ENCODE data around the gene RASGRP4. TPM values are rescaled to one million over a fixed set of nuclear protein-coding genes. Genes with fewer than 3 reads are reported as not detected.

RASGRP4 gene
- total RNA-seq, 1 donor from 2014 or later: 1.7 TPM

DNA sequence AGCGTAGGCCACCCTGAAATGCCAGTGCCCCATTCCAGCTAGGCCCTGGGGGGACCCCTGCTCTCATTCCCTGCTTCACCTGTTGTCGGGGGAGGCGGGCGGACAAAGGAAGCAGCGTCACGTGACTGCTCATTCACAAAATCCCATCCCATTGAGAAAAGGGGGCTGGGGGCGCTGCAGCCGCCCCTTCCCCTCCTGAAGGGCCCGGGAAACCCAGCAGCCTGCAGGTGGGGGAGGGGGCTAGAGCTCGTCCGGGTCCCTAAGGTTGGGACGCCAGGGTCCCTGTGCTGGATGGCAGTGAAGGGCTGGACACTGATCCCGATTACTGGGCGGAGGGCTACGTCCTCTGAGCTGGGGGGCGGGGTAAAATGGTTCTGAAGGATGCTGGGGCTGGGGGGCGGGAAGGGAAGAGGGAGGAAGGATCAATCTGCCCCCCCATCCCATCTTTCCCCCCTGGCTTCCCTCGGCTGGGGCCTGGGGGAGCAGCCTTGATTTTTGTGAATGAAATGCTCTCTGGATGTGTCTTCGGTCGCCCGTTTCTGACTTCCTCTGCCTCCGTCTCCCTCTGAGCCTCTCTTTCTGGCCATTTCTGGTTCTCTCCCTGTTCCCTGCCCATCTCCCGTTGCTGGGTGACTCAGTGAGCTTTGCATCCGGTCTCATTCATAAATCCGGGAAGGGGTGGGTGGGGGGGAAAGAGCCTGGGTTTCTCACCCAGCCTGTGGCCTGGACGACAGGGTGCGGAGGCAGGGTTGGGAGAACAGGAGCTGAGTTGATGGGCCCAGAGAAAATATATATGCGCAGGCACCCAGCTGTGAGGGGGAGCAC is 36.7 kb downstream of the RASGRP4 start:
- DNase-seq (ENCODE audit: low spot score): no peak

- DNase-seq (ENCODE audit: low spot score): no peak
Measured at GRCh38 chr19:38388349-38389100, 37.5 kb downstream of the RASGRP4 start, which contains the start of gene SPRED3. Gene SPRED3, plus strand, starts transcription at chr19:38388697. Its CDS starts 1,606 bp downstream, at chr19:38390303.

GRCh38 chr19:38387550-38388348 is 38.3 kb downstream of the RASGRP4 start, which contains the start of gene GGN:
Gene GGN, minus strand, starts transcription at chr19:38388034. Its CDS starts 773 bp downstream, at chr19:38387261.
- DNase-seq (ENCODE audit: low spot score): peak; percentile 89

GRCh38 chr19:38386971-38387549 is 39.0 kb downstream of the RASGRP4 start:
- no peak for DNase-seq (ENCODE audit: low spot score)

DNA sequence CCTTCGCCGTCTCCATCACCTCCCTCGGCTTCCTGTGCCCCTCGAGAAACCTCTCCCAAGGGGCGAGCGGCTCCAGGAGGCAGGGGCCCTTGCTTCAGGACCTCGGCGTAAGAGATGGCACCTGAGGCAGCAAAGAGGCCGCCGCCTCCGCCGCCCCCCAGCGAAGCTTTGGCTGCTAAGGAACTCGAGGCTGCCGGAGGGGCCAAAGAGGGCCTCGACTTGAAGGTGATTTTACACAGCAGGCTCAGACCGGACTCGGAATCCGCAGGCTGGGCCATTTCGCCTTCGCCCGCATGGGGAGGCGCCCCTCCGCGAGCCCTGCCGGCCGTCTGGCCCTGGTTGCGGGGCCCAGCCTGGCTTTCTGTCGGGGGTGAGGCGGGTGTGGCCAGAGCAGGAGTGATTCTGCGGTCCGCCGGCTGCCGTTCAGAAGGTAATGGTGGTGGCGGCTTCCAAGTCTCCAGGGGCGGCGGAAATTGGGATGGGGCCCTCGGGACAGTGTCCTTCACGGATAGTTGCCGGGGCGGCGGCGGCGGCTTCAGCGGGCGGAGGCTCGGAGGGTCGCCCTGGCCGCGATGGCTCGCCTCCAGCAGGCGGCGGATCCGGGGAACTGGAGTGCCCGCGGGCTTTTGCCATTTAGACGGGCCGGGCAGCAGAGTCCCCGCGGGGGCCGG is 39.6 kb downstream of the RASGRP4 start:
- DNase-seq (ENCODE audit: low spot score): no peak

DNA sequence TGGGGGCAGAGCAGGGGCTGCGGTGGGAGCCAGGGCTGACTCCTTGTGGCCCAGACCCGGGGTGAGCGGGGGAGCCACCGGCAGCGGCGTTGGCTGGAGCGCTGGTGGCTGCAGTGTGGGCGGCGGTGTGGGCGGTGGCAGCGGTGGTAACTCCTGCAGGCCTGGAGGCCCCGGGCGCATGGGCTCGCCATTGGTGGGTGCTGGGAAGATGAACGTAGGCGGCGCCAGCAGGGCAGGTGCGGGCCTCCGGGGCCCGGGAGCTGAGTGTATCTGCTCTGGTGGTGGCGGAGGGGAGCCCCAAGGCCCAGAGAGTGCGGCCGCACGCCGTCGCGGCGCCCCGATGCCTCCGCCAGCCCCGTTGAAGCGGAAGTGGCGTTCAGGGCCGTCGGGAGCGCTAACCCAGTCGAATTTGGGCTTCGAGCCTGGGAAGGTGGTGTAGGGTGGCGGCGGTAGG is 40.2 kb downstream of the RASGRP4 start:
- no peak for DNase-seq (ENCODE audit: low spot score)

GRCh38 chr19:38385057-38385803 is 40.8 kb downstream of the RASGRP4 start:
- DNase-seq (ENCODE audit: low spot score): no peak

GRCh38 chr19:38384209-38385027 is 41.6 kb downstream of the RASGRP4 start:
- no peak for DNase-seq (ENCODE audit: low spot score)

GRCh38 chr19:38383743-38384142 is 42.3 kb downstream of the RASGRP4 start:
- no peak for DNase-seq (ENCODE audit: low spot score)

DNA sequence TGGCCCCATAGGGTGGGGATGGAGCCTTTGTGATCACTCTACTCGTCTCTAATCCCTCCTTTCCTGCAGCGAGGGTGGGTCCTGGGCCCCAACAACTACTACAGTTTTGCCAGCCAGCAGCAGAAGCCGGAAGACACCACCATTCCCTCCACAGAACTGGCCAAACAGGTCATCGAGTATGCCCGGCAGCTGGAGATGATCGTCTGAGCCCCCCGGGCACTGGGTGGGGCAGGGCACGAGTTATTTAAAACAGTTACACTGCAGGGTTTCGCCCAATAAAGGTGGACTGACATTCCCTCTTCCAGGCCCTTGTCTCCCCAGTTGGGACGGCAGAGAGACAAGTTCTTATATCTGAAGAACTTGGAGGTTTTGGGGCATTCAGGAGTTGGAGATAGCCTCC is 42.8 kb downstream of the RASGRP4 start:
- no peak for DNase-seq (ENCODE audit: low spot score)

DNA sequence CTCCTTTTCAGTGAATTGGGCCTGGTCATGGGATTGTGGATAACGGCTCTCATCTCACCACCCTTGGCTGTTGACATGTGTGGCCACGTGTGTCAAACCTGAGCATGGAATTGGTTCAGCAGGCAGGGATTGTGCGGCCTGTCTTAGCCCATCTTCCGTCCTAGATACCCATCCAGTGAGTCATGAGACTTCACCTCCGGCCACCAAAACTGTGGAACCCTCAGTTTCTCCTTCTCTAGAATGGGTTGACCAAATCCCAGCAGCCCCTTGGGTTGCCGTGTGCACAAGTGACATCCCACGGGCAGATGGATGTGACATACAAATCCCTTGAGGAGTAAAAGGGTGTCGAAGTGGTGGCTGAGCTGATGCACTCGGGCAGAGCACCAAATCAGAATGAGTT is 44.9 kb downstream of the RASGRP4 start:
- DNase-seq (ENCODE audit: low spot score): no peak

DNA sequence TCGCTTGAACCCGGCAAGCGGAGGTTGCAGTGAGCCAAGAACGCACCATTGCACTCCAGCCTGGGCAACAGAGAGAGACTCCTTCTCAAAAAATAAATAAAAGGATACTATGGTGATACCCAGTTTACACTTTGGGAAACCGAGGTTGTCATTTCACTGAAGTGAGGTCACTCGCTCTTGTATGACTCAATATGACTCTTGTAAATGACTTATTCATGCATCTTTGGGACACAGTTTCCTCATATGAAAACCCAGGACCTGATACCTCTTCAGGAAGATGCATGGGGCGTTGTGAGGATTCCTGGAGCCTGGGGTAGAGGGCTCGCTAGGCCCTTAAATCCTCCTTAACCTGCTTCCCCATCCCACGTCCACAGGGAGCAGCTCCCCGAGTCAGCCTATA is 47.2 kb downstream of the RASGRP4 start:
- DNase-seq (ENCODE audit: low spot score): no peak

GRCh38 chr19:38377052-38377451 is 49.0 kb downstream of the RASGRP4 start:
- DNase-seq (ENCODE audit: low spot score): no peak

- no peak for DNase-seq (ENCODE audit: low spot score)
Measured at GRCh38 chr19:38376576-38376975, 49.4 kb downstream of the RASGRP4 start.

DNA sequence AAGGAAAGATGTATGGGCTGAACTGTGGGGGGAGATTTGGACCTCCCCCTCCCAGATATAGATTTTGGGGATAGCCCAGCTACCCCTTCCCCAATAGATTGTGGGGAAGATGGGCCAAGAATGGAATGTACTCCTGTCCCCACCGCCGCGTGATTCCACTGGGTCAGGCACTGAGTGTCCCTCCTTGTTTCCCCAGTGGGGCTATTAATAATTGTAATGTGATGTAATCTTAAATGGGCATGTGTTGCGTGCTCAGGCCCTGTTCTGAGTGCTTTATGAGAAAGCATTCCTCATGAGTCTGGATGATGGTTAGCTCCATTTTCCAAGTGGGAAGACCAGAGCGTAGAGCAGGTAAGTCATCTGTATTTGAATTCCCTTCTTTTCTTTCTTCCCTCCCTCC is 50.3 kb downstream of the RASGRP4 start:
- DNase-seq (ENCODE audit: low spot score): no peak

- no peak for DNase-seq (ENCODE audit: low spot score)
Measured at GRCh38 chr19:38375098-38375493, 50.9 kb downstream of the RASGRP4 start.

DNA sequence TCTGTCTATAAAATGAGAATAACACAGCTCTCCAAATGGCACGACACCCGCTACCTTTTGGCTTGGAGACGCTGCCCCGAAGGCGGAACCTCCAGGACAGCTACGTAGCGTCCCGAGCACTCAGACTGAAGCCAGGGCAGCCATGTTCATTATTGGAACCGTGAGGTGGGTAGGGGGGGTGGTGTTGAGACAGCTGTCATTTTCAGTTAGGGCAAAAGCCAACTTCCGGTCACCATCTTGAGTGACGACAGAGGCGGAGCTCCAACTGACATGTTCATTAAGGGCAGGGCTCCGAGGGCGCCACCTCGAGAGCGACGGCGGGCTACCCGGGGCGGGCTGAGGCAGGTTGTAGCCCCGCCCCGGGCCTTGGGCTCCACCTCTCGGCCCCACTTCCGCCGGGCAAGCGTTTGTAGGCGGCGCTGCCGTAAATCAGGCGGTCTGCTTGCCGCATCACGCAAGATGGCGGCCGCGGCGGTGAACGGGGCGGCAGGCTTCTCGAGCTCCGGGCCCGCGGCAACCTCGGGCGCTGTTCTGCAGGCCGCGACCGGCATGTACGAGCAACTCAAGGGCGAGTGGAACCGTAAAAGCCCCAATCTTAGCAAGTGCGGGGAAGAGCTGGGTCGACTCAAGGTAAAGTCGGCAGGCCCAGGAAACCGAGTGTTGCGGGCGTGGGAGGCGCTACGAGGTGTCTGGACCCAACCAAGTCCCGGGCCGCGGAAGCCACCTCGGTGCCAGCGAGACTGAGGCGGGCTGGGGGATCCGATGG is 51.5 kb downstream of the RASGRP4 start, which contains the start of gene PSMD8:
PSMD8 (plus strand) TSS at position 240 of the 766 bp plus-strand sequence; CDS start at position 271, 31 bp downstream.
- DNase-seq (ENCODE audit: low spot score): peak; percentile 99

- no peak for DNase-seq (ENCODE audit: low spot score)
Measured at GRCh38 chr19:38373907-38374331, 52.1 kb downstream of the RASGRP4 start.

Measured in ureter (tissue), 1 donor.